Activated CD4-positive, alpha-beta T cell treated with anti-CD3 and anti-CD28 coated beads, Interleukin-10, Interleukin-2, amounts not matched to agents 100 ng/mL and 50 ng/mL, durations not matched to agents 16 hours and 8 hours (primary cell): ENCODE measurements around the gene TAOK3.

Experiments used
- DNase-seq: peaks from one replicate; pipeline ENCODE4 v3.0.0-alpha.2; 2020

Gene TAOK3

DNA sequence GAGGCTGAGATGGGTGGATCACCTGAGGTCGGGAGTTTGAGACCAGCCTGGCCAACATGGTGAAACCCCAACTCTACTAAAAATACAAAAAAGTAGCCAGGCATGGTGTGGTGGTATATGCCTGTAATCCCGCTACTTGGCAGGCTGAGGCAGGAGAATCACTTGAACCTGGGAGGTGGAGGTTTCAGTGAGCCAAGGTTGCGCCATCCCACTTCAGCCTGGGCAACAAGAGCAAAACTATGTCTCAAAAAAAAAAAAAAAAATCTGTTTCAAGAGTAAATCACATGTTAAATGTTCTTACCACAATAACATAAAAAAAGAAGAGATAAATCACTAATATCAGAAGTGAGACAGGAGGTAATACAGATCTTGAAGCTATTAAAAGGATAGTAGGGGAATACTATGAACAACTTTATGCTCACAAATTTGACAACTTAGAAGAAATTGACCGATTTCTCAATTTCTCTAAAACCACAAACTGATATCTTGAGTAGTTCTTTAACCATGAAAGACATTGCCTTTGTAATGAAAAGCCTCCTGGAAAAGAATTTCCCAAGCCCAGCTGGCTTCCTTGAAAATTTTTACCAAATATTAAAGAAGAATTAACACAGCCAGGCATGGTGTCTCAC lies 37.7 kb downstream of the TAOK3 start:
- DNase-seq: no peak

DNA sequence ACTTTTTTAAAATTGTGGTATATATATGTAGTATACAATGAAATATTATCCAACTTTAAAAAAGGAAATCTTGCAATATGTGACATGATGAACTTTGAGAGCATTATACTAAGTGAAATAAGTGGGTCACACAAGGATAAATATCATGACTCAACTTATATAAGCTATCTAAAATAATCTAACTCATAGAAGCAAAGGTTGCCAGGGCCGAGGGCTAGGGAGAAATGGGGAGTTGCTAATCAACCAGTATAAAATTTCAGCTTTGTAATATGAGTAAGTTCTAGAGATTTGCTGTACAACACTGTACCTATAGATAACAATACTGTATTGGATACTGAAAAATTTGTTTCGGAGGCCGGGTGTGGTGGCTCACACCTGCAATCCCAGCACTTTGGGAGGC lies 38.5 kb downstream of the TAOK3 start:
- no peak for DNase-seq

DNA sequence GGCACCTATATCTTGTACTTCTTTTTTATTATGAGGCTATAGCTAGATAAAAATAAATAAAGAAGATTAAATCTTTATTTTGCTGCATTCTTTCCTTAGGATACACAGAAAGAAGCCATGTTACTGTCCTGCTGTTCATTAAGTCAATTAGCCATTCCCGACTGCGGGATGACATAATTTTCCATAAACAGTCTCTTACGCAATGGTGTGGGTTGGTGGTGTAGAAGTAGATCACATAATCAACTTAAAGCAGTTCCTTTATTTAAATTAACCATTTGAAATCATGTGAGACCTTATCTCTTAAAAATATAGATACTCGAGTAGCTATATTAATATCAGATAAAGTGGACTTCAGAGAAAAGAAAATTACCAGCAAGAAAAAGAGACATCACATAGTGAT lies 40.2 kb downstream of the TAOK3 start:
- no peak for DNase-seq

DNA sequence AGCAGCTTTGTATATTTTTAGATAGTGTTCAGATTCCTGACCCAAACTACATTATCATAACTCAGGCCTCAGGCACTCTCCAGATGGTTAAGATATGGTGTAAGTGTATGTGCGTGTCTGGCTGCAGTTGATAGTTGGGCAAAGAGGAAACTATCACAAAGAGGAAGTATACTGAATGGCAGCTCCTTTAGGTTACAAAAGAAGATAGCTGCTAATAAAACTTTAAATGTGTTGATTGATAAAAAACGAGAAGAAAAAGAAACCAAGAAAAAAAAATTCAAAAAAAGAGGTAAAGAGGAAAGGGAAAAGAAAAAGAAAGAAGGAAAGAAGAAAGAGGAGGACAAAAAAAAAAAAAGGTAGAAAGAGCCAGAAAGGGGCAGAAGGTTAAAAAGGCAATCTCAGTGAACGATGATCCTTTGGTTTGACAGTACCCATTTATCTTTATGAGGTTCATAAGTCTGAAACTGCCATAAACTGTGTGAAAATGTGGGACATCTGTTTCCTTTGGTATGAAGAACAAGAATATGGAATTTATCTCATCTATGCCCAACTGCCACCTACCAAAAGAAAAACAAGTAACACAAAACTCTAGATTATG lies 42.2 kb downstream of the TAOK3 start:
- no peak for DNase-seq

DNA sequence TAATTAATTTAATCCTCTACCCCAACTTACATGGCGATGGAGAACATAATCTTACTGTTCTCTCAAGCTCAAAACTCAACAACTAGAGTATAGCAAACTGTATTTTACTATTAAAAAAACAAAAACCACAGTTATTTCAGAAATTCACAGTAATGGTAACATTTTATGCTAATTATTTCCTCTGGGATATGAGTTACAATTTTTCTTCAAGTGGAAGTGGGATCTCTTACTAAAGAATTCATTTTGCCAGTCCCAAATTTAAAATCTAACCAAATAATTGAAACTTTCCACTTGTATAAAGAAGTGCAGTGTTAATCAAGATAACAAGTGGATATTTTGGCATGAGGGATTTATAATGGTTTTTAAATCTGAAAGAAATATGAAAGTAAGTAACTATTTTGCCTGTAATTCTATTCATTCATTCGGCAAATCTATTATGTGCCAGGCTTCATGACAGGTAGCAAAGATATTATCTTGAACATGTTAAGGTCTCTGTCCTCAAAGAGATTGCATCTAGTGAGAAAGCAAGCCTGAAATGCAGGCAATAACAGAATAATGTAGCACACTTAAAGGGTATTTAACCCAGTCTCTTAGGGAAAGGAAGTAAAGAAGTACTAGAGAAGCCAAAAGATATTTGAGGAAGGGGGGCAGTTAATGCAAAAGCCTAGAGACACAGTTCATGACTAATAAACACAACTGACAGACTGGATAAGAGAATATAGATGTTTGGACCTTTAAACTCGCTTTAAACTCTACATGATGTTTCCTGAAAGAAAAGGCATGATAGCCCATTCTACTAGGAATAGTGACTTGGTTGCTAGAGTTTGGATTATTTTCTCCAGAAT lies 44.0 kb downstream of the TAOK3 start:
- DNase-seq: no peak

DNA sequence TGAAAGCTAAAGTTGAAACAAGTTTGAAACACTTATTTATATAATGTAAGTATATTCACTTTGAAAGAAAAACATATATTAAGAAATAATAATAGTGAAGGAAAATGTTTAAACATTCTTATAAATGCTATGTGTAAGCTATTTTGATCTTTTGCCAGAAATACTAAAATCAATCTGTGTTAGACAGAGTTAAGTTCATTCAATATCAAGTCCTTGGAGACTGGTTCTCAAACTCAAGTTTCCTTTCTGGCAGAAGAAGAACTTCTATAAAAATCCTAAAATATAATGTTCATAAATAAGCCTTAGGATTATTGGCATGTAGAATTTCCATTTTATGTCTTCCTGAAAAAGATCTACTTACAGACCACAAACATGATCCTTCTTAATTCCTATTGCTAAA lies 45.3 kb downstream of the TAOK3 start:
- no peak for DNase-seq

DNA sequence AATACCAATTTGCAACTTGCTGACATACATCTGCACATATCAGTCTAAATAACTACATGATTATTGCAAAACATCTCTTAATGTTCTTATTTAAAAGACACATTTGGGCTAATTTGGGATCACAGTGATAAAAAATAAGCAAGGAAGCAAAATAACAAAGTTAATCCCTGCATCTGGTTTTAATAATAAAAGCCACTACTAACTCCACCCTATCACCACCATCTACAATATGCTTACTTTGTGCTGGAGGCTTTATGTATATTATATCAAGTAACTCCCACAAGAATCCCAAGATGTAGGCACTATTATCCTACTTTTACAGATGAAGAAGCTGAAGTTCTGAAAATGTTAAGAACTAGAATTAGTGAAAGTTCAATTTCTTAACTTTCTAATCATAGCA lies 45.7 kb downstream of the TAOK3 start:
- no peak for DNase-seq

DNA sequence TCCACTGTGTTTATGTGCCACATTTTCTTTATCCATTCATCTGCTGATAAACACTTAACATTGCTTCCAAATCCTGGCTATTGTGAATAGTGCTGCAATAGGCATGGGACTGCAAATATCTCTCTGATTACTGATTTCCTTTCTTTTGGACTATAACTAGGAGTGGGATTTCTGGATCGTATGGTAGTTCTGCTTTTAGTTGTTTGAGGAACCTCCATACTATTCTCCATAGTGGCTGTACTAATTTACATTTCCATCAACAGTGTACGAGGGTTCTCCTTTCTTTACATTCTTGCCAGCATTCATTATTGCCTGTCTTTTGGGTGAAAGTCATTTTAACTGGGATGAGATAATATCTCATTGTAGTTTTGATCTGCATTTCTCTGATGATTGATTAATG lies 47.6 kb downstream of the TAOK3 start:
- no peak for DNase-seq

DNA sequence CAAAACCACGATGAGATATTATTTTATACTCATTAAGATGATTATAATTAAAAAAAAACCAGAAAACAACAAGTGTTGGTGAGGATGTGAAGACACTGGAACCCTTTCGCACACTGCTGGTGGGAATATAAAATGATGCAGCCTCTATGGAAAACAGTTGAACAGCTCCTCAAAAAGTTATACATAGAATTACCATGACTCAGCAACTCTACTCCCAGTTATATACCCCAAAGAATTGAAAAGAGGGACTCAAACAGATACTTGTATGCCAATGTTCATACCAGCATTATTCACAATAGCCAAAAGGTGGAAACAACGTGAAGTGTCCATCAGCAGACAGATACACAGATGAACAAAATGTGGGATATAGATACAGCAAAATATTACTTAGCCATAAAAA lies 53.1 kb downstream of the TAOK3 start:
- DNase-seq: no peak

DNA sequence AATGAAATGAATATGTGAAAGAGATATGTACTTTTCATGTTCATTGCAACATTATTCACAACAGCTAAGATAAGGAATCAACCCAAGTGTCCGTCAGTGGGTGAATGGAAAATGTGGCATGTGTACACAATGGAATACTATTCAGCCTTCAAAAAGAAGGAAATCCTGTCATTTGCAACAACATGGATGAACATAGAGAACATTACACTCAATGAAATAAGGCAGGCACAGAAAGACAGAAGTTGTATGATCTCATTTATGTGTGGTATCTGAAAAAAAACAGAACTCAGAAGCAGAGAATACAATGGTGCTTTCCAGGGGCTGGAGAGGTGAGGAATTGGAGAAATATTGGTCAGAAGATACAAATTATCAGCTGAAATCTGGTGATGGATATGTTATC lies 54.0 kb downstream of the TAOK3 start:
- no peak for DNase-seq

DNA sequence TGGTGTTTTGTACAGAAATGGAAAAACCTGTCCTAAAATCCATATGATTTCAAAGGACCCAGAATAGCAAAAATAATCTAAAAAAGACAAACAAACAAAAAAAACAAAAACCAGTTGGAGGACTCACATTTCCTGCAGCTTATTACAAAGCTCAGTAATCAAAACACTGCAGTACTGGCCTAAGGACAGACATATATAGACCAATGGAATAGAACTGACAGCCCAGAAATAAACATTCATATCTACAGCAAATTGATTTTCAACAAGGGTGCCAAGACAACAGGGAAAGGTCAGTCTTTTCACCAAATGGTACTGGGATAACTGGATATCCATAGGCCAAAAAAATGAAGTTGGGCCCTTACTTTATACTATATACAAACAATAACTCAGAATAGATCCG lies 55.0 kb downstream of the TAOK3 start:
- DNase-seq: no peak

DNA sequence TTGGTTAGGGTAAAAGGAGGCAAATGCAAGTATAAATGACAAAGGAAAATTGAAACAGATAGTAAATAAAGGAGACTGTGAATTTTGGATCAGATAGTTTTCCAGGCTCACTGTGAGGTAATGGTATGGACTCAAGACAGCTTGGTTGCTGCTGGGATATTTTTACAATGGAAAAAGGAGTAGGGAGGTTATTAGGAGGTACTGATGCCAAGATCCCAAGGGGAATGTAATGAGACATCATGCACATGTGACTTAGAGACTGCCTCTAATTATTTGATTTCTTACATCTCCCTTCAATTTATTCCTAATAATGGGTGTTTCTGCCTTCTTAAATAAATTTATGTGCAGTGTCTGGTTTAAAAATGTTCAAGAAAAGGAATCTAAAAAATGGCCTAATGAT lies 56.9 kb downstream of the TAOK3 start:
- DNase-seq: no peak

DNA sequence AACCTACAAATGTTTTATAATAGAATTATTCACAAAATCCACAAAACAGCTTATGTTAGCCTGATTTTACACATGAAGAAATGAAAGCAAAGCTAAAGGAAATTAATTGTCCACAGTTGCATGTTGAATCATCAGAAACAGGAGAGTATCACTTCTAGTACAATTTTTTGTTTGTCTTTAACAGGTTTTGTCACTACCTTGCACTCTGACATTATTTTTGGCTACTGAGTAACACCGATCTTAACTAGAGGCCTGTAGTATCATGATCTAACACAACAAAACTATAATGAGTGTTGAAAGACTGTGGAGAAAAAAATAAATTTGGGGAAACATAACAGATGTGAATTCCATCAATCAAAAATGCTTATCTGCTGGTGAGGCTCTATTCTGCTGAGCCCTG lies 60.1 kb downstream of the TAOK3 start:
- DNase-seq: peak; percentile 68

DNA sequence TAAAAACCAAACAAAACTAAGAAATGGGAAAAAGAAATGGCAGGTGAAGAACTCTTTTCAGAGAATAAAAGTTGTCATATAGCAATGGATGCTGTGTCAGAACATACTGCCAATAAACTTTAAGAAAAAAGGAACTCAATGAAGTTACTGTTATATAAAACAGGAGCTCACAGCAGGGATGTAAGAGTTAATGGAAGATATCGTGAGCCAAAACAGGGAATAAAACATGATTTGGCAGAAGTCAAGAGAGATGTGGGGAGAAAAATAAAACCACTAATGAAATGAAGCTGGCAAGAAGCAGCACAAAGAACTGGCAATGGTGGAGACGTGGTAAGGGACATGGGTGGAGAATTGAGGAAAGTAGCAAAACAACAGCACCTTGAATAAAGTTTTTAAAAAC lies 61.0 kb downstream of the TAOK3 start:
- no peak for DNase-seq

DNA sequence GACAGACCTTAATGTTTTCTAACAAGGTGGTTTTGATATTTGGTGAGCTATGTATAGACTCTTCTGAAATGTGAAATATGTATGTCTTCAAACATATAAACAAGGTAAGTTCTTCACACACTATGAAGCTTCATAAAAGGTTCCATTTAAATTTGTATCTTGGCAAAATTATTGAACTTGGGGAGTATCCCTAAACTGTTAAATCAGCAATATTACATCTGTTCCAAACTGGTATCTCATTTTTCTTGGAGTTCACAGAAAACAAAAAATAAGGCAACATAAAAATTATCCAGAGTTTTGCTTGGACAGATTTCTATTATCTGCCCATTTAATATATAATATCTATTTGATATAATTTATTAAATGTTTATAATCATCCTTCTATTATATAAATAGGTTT lies 62.4 kb downstream of the TAOK3 start:
- no peak for DNase-seq

DNA sequence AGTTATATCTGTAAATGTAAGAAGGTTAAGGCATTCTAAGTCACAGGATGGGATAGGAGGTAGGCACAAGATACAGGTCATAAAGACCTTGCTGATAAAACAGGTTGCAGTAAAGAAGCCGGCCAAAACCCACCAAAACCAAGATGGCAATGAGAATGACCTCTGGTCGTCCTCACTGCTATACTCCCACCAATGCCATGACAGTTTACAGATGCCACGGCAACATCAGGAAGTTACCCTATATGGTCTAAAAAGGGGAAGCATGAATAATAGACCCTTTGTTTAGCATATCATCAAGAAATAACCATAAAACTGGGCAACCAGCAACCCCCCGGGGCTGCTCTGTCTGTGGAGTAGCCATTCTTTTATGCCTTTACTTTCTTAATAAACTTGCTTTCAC lies 64.7 kb downstream of the TAOK3 start:
- DNase-seq: peak; percentile 53

DNA sequence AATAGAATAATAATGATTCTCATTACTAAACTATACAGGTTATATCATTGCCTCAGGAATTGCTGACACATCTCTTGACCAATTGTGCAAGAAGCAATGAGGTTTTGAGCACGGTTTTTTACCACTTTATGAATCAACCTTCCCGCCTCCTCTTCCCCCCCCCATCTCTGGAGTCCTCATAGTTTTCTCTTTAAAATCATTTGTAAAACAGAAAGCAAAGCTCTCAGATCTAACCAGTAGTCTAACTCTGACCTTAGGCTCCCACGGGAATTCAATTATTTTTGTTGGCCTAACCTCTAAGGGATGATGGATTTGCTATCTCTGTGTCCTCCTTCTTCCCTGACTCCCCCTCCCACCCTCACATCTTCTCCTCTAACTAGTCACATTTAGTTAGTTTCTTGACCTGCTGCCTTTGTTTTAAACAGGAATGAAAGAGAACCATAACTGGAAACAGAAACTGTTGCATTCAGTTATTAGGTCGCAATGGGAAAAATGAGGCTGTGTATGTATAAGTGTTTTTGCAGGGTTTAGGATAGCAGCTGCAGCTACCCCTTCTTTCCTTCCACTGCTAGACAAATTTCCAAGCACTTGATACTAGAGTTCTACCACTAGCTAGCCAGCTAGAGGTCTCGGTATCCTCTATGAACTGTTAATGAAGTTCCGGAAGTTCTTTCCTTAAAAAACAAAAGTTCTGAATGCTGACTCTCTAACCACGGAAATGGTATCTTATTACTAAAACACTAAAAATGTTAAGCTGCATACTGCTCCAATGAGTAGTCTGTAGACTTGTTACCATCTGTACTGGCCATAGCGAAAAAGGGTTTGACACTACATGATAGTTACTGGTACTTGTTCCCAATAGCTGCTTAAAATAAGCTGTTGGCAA lies 65.4 kb downstream of the TAOK3 start:
- peak; percentile 88 for DNase-seq

DNA sequence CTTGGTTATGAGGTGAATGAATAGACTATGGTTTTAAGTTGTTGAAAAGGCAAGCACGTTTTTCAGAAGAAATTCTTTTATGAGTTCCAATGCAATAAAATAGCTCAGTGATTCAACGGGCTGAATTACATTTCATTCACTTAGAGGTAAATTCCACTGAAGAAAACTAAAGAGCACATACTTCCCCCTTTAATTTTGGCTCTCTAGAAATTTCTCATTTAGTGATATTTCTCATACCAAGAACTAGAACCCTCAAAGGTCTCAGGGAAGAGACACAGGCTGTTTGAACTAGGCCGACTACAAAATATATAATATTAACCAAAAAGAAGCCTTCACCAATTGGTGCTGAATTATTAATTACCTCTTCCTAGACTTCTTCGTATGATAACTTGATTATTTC lies 68.6 kb downstream of the TAOK3 start:
- DNase-seq: peak; percentile 13

DNA sequence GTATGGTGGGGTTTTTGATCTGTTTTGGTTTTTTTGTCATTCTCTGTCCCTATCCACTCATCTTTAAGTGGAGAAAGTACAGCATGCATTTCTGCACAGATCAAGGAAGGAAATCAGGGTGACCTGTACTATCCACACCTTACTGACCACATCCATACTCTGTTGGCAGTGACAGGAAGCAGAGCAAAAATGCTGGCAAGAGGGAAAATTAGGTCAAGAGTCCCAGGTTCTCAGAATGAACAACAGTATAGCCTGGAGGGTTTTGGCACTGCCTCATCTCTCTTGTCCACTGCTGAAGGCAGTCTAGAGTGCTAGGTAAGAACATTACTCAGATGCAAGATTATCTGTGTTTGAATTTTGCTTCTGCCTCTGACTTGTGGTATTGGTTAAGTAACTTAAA lies 70.7 kb downstream of the TAOK3 start:
- peak; percentile 39 for DNase-seq

DNA sequence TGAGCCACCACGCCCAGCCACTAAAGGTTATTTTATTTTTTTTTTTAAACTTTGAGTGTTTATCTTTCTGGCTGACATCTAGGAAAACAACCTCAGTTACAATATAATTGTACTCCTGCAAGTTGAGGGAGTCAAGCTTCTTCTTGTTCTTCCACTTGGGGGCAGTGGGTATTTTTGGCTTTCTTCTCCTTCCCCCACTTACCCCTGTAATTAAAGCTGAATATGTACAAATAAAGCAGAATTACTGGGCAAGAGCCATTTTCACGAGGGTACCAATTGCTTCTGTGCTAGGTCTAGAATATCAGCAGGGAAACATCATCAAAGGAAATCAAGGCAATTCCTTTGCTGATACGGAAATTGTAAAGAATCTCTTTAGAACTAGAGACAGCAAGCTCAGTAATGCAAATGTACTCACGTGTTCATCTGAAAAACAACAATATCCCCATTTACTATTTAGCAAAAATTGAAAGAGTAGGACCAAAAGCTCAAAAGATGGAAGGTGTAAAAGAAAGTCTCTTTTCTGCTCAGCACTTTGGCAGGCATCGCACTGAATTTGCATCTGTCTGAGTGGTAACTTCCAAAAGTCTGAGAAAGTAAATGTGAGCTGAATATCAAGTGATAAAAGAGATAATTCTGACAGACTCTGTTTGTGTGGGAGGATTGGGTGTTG lies 72.8 kb downstream of the TAOK3 start:
- DNase-seq: no peak

DNA sequence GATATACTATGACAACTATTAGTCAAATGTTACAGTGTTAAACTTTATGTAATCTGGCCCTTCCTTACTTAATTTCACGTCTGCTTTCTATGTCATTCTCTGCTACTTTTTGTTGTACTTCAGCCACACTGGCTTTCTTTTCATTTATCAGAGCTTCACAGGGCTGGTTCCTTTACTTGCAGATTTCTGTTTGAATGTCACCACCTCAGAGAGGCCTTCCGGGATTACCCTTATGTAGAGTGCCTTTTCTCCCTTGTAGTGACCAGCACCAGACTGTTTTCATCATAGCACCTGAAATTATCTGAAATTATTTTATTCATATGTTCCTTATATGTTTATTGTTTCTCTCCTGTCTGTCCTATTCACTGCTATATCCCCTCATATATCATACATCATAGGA lies 75.4 kb downstream of the TAOK3 start:
- DNase-seq: no peak

DNA sequence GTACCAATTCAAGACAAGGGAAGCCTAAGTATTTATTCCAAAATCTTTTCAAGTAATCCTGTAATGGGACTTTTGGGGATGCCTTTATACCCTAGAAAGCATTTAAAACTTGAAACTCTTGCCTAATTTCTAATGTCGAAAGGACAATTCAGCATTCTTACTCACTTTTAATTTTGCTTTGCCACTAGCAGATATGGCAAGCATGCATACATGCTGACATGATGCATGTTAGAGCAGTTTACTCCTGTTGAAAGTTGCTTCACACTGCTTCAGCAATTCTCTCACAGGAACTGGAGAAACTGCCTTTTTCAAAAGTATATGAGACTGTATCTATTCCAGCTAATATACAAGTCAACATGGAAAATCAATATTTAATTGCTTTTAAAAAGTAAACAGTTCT lies 79.9 kb downstream of the TAOK3 start:
- no peak for DNase-seq

DNA sequence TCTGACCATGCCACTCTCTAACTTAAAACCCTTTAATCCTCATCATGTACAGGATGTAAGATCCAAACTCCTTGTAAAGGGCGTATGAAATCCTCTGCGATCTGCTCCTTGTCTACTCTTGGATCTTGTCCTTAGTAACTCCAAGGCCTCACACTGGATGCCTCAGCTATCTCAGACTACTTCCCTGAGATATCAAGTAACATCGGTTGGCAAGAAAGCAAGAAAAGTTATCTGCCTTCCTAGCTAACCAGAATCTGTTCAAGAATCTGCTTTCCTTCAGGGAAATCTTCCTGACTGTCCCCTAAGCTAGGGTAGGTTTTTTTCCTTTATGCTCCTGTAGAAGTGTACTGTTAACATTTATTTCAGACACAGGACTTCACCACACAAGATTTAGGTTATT lies 82.6 kb downstream of the TAOK3 start:
- DNase-seq: no peak
